HG03060 (cell line): ENCODE results near the gene ZNF654.
A peak's percentile ranks its signal among the peaks of the same experiment; 100 is the strongest.
"Not testable (repeated sequence)": the region's sequence is repeated elsewhere in the genome, so short reads cannot be mapped to it uniquely, and the experiment has no call there.

Experiments
- ATAC-seq: cut with Tn5 transposase; IDR thresholded peaks from one replicate; pipeline ENCODE4 v1.9.1; 2021; ENCODE audit warnings: low read depth, moderate number of reproducible peaks; ENCODE audit not compliant: unreplicated experiment

ZNF654 gene

GRCh38 chr3:88059380-88060170, 520 bp downstream of the ZNF654 start:
- ATAC-seq, result peak; percentile 13

- no peak for ATAC-seq
These were observed 2.7 kb downstream of the ZNF654 start for GRCh38 chr3:88061746-88062145.

GRCh38 chr3:88075072-88075471, 16.0 kb downstream of the ZNF654 start:
- ATAC-seq, result no peak

- ATAC-seq, result no peak
These were observed 16.4 kb downstream of the ZNF654 start for GRCh38 chr3:88075497-88075896.

- no peak for ATAC-seq
These were observed 17.7 kb downstream of the ZNF654 start for GRCh38 chr3:88076712-88077111.

GRCh38 chr3:88078932-88079331, 19.9 kb downstream of the ZNF654 start:
- no peak for ATAC-seq

GRCh38 chr3:88082854-88083253, 23.8 kb downstream of the ZNF654 start:
- ATAC-seq, result no peak

GRCh38 chr3:88084097-88084501, 25.0 kb downstream of the ZNF654 start:
- no peak for ATAC-seq

- ATAC-seq, result no peak
These were observed 31.6 kb downstream of the ZNF654 start for GRCh38 chr3:88090681-88091080.

- no peak for ATAC-seq
These were observed 33.2 kb downstream of the ZNF654 start for GRCh38 chr3:88092270-88092669.

- ATAC-seq, result no peak
These were observed 34.2 kb downstream of the ZNF654 start for GRCh38 chr3:88093266-88093665.

- ATAC-seq, result no peak
These were observed 42.1 kb downstream of the ZNF654 start for GRCh38 chr3:88101142-88101541.

GRCh38 chr3:88105325-88105724, 46.3 kb downstream of the ZNF654 start:
- no peak for ATAC-seq

- no peak for ATAC-seq
These were observed 53.2 kb downstream of the ZNF654 start for GRCh38 chr3:88112289-88112688.

- peak; percentile 87 for ATAC-seq
These were observed 54.5 kb downstream of the ZNF654 start for GRCh38 chr3:88113311-88114162.

GRCh38 chr3:88114878-88115549, 56.0 kb downstream of the ZNF654 start:
- no peak for ATAC-seq

- ATAC-seq, result no peak
These were observed 58.6 kb downstream of the ZNF654 start for GRCh38 chr3:88117683-88118082.

GRCh38 chr3:88118603-88119002, 59.5 kb downstream of the ZNF654 start:
- ATAC-seq, result not testable (repeated sequence)

GRCh38 chr3:88123526-88123925, 64.5 kb downstream of the ZNF654 start:
- ATAC-seq, result no peak

- ATAC-seq, result no peak
These were observed 72.6 kb downstream of the ZNF654 start for GRCh38 chr3:88131695-88132094.

- no peak for ATAC-seq
These were observed 73.8 kb downstream of the ZNF654 start for GRCh38 chr3:88132894-88133293.
